SW 1271 (cell line): Measurements from ENCODE around the gene SCAANT1.

ENCODE experiments used
- DNase-seq, 2 experiments: peaks; one replicate each; lab custom pipeline; 2025; lab: John Stamatoyannopoulos, UW

The SCAANT1 gene

GRCh38 chr3:63900459-63900858 is 11.7 kb downstream of the SCAANT1 start:
- DNase-seq: no peak

DNA sequence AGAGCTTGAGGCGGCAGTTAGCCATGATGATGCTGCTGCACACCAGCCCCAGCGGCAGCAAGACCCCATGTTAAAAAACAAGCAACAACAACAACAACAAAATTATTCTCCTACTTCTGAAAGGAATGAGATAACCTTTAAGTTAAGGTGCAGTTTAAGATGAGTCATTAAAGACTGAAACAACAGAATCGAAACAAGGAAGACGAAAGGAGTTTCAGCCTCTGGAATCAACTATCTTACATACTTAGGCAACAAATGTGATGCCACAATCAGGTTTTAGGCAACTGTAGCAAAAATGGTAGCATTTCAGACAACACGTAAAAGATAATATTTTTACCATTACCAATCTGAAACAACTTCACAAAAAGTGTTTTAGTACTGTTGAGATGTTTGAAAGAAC is 12.2 kb downstream of the SCAANT1 start:
- no peak for DNase-seq

DNA sequence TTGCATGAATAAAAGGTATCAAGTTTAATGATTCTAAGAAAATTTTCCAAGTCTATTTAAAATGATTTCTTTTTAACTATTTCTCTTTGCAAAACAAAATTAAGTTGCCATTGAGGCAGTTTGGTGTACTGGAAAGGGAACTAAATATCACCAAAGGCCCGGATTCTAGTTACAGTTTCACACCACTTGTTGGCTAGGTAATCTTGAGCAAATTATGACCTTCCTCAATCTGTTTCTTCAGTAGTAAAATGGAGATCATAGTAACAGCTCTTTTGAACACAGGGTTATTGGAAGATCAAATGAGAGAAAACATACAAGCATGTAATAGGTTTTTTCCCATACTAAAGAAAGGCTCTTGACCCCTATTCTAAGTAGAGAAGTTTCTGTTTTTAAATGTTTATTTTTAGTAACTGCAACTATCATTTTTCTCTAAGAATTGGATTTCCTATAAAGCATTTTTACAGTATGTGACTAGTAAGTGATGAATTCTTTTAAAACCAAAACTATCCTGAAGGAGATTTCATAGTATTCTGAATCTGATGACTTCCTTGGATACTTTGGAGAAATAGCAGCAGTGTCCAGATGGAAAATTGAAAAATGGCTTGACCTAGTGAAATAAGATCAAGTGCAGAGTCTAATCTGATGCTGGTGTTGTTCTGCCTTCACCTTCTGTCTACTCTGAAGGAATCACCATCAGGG is 15.7 kb downstream of the SCAANT1 start:
- DNase-seq: no peak

DNA sequence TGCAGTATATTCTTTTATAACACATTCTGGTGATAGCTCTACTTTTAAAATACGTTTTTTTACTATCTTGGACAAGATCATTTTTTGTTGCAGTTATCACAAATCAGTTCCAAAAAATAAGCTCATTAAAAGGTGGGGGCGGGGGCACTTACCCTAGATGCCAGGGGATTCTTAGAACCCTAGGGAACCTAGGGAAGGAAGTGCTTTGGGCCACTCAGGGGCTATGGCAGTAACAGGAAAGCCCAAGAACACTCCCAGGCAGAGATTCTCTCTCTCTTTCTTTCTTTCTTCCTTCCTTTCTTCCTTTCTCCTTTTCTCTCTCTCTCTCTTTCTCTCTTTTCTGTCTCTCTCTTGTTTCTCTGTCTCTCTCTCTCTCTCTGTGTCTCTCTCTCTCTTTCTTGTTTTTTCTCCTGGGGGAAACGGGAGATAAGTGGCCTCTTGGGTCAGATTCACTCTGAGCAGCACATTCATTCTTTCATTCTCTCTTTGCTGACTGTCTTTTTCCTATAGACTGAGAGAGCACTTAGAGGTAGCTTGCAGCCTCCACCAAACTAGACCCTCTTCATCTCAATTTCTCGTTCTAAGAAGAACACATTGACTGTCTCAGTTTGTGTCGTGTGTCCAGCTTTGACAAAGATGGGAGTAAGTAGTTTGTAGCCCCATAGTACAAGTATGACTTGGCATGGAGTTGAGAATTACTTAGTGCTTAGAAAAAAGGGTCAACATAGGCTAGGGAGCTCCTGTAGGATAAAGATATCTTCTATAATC is 16.6 kb downstream of the SCAANT1 start:
- no peak for DNase-seq

DNA sequence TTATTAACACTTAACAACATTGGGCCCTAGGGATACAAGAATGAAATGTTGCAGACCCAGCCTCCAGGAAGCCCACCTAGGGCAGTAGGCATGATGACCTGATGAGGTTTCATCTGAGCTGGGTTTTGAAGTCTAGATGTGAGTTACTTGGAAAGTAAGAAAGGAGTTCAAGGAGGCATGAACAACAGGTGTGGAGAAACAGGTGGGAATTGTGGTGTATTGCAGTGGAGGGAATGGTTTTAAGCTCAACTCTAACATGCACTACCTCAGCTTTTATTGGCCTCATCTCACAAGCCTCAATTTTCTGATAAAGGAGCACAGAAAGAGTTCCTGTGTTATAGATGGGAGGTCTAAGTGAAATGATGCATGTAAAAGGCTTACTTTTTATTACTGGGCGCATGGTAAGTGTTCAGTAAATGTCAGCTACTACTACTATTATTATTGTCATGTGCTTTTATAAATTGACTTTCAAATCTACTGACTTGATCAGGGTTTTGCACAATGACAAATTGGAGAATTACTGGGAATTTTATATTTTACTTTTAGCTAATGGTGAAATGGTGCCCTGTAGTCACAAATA is 19.3 kb downstream of the SCAANT1 start:
- DNase-seq: no peak

DNA sequence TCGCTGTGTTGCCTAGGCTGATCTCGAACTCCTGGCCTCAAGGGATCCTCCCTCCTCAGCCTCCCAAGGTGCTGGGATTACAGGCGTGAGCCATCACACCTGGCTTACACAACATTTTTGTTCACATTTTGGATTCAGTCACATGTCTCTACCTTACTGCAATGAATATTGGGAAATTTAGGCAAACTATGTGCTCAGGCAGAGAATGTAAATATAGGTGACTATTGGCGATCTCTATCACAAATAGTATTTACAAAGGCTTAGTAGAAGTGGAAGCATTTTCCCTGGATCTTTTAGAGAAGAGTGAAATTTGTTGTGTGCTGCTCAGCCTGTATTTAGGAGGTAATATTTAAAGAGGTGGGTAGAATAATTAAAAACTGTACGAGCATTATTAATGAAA is 20.7 kb downstream of the SCAANT1 start:
- DNase-seq: no peak

- no peak for DNase-seq
Measured at GRCh38 chr3:63886858-63887257, 25.3 kb downstream of the SCAANT1 start.

DNA sequence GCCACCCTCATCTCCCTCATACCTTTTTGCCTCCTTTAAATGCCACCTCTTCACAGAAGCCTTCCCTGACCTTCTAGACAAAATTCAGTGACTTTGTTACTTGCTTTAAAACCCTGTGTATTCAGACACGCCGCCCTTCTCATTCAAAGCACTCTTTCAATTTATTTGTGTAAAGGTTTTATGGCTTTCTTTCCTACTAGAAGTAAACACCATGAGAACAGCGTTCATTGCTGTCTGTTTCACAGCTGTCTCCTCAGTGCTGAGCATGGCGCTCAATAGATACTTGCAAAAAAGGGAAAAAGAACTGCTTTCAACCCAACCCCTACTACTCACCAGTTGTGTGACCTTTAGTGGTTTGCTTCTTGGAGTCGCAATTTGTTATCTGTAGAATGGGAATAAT is 31.5 kb downstream of the SCAANT1 start:
- no peak for DNase-seq

GRCh38 chr3:63878394-63879060 is 33.7 kb downstream of the SCAANT1 start:
- no peak for DNase-seq

GRCh38 chr3:63877737-63878393 is 34.3 kb downstream of the SCAANT1 start:
- no peak for DNase-seq

- DNase-seq: no peak
Measured at GRCh38 chr3:63876260-63876659, 35.9 kb downstream of the SCAANT1 start.

- no peak for DNase-seq
Measured at GRCh38 chr3:63875510-63875909, 36.7 kb downstream of the SCAANT1 start.

GRCh38 chr3:63874769-63875168 is 37.4 kb downstream of the SCAANT1 start:
- no peak for DNase-seq

DNA sequence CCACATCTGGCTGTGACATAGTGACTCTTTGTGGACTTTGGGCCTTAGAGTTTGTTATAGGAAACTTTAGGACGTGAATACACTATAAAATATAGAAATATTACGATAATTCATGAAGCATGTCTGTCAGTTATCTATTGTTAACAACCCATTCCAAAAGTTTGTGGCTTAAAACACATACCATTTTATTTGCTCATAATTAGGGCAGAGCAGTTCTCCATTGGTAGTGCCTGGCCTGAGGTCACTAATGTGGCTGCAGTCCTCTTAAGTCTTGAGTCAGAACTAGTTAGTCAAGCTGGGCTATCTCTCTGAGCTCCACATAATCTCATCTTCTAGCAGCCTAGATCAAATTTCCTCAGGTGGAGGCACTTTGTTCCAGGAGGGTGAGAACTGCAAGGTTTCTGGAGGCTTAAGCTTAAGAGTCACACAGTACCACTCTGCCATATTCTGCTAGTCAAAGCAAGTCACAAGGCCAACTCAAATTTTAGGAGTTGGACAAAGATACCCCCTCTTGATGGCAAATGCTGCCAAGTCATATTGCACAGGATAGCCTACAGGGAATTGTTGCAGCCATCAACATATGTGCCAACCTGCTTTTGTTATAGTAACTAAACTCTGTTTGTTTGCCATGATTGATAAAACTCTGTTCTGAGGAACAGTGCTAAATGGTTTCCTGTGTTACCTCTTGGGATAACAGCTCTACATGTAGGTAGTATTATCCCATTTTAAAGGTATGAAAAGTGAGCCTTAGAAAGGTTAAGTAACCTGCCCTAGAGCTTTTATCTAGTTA is 39.9 kb downstream of the SCAANT1 start:
- DNase-seq: no peak

GRCh38 chr3:63870615-63871005 is 41.6 kb downstream of the SCAANT1 start:
- no peak for DNase-seq

- no peak for DNase-seq
Measured at GRCh38 chr3:63869940-63870614, 42.1 kb downstream of the SCAANT1 start.

DNA sequence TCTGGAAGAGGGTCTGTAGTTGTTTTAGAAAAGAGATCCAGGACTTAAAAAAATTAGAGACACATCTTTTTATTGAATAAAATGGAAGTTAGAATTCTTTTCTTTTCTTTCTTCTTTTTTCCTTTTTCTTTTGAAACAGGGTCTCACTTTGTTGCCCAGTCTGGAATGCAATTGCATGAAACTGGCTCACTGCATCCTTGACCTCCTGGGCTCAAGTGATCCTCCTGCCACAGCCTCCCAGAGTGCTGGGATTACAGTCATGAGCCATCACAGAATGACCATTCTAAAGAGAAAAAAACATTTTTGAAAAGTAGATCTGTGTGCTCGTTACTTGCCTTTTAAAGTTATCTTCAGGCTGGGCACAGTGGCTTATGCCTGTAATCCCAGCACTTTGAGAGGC is 45.0 kb downstream of the SCAANT1 start:
- DNase-seq: no peak

- no peak for DNase-seq
Measured at GRCh38 chr3:63864965-63865327, 47.2 kb downstream of the SCAANT1 start.

GRCh38 chr3:63864008-63864964 is 47.9 kb downstream of the SCAANT1 start:
- DNase-seq: peak in 1 of 2 experiments; percentile 22
